ENCODE measurements around the gene IL4R. TPM values are rescaled to one million over a fixed set of nuclear protein-coding genes. Genes with fewer than 3 reads are reported as not detected.

IL4R gene
- total and polyA plus RNA-seq, 7 donors, result 2.1 to 9.6 (median 6.5) TPM

DNA sequence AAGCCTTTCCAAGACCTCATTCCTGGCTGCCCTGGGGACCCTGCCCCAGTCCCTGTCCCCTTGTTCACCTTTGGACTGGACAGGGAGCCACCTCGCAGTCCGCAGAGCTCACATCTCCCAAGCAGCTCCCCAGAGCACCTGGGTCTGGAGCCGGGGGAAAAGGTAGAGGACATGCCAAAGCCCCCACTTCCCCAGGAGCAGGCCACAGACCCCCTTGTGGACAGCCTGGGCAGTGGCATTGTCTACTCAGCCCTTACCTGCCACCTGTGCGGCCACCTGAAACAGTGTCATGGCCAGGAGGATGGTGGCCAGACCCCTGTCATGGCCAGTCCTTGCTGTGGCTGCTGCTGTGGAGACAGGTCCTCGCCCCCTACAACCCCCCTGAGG, 49.5 kb downstream of the IL4R start:
- 86 to 97% (median 93%) methylated on average over 5 of the region's 5 CpGs for WGBS, 3 donors
- ATAC-seq (no peak), DNase-seq (no peak)
- H3K27ac ChIP-seq, result no peak overlapping the region
- H3K9me3 ChIP-seq, result no peaks in the 10 kb centered on the region
- H3K4me3 ChIP-seq, result no peak overlapping the region
- TF ChIP-seq, protein P1, sequence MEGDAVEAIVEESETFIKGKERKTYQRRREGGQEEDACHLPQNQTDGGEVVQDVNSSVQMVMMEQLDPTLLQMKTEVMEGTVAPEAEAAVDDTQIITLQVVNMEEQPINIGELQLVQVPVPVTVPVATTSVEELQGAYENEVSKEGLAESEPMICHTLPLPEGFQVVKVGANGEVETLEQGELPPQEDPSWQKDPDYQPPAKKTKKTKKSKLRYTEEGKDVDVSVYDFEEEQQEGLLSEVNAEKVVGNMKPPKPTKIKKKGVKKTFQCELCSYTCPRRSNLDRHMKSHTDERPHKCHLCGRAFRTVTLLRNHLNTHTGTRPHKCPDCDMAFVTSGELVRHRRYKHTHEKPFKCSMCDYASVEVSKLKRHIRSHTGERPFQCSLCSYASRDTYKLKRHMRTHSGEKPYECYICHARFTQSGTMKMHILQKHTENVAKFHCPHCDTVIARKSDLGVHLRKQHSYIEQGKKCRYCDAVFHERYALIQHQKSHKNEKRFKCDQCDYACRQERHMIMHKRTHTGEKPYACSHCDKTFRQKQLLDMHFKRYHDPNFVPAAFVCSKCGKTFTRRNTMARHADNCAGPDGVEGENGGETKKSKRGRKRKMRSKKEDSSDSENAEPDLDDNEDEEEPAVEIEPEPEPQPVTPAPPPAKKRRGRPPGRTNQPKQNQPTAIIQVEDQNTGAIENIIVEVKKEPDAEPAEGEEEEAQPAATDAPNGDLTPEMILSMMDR (IDR thresholded peaks at IDR 0.05), result no peak
- H3K4me1 ChIP-seq, result no peaks in the 10 kb centered on the region
- peaks cover 0 to 4% (median 0%) of the 10 kb centered on the region in 3 donors for H3K27me3 ChIP-seq (ENCODE audit: insufficient read depth in 3 of 3, low read length in 2 of 3)
- intact Hi-C loops (cut with DNase I), result no loop called here
- peaks cover 0 to 12% of the 10 kb centered on the region in 2 donors for H3K36me3 ChIP-seq (ENCODE audit: insufficient read depth in 1 of 2, low read depth in 1 of 2)

GRCh38 chr16:27363797-27364196, 50.0 kb downstream of the IL4R start:
- ATAC-seq, result no peak

DNA sequence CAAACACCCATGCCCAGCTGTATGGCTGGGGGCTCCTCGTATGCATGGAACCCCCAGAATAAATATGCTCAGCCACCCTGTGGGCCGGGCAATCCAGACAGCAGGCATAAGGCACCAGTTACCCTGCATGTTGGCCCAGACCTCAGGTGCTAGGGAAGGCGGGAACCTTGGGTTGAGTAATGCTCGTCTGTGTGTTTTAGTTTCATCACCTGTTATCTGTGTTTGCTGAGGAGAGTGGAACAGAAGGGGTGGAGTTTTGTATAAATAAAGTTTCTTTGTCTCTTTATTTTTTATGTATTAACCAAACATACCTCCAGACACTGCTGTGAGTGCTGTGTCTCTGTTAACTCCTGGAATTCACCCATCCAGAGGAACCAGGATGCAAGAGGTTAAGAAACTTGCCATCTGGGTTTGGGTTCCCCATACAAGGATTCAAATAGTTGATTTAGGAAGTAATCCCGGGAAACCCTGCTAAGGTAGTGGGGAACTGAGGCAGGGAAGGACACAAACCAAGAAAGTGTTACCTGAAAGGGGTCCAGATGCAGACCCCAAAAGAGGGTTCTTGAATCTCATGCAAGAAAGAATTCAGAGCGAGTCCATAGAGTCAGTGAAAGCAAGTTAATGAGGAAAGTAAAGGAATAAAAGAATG, 50.8 kb downstream of the IL4R start:
- Histone ChIP-seq H3K36me3 (ENCODE audit: insufficient read depth in 1 of 2, low read depth in 1 of 2) (peaks cover 0 to 7% of the 10 kb centered on the region in 2 donors), H3K27ac (no peak overlapping the region), H3K27me3 (ENCODE audit: insufficient read depth in 3 of 3, low read length in 2 of 3) (peaks cover 0 to 4% (median 0%) of the 10 kb centered on the region in 3 donors), H3K9me3 (no peaks in the 10 kb centered on the region), H3K4me3 (no peak overlapping the region), H3K4me1 (no peaks in the 10 kb centered on the region)
- DNase-seq, result no peak
- ATAC-seq, result no peak
- TF ChIP-seq, protein P1 (IDR thresholded peaks at IDR 0.05), result no peak
- 58 to 70% (median 58%) methylated on average over 6 of the region's 6 CpGs for WGBS, 3 donors
- intact Hi-C loops (cut with DNase I), result loop anchor here (5.0 kb wide), 2 partner anchors 187 to 207 kb away; no protein-coding TSS in a partner anchor

More at GRCh38 chr16:27363797-27364196, 50.0 kb downstream of the IL4R start:
- no peaks in the 10 kb centered on the region for H3K4me1 ChIP-seq
- DNase-seq, result no peak
- no peak overlapping the region for H3K4me3 ChIP-seq
- intact Hi-C loops (cut with DNase I), result no loop called here
- H3K9me3 ChIP-seq, result no peaks in the 10 kb centered on the region
- peaks cover 0 to 4% (median 0%) of the 10 kb centered on the region in 3 donors for H3K27me3 ChIP-seq (ENCODE audit: insufficient read depth in 3 of 3, low read length in 2 of 3)
- WGBS, 3 donors, result 56 to 76% (median 63%) methylated on average over 9 of the region's 9 CpGs
- peaks cover 0 to 8% of the 10 kb centered on the region in 2 donors for H3K36me3 ChIP-seq (ENCODE audit: insufficient read depth in 1 of 2, low read depth in 1 of 2)
- TF ChIP-seq, protein P1 (IDR thresholded peaks at IDR 0.05), result no peak
- no peak overlapping the region for H3K27ac ChIP-seq

- Histone ChIP-seq H3K9me3 (no peaks in the 10 kb centered on the region), H3K4me3 (no peak overlapping the region), H3K4me1 (no peaks in the 10 kb centered on the region), H3K36me3 (ENCODE audit: insufficient read depth in 1 of 2, low read depth in 1 of 2) (peaks cover 0 to 7% of the 10 kb centered on the region in 2 donors), H3K27ac (no peak overlapping the region), H3K27me3 (ENCODE audit: insufficient read depth in 3 of 3, low read length in 2 of 3) (peaks cover 0 to 4% (median 0%) of the 10 kb centered on the region in 3 donors)
- ATAC-seq, result no peak
- 83 to 88% (median 85%) methylated on average over 7 of the region's 7 CpGs for WGBS, 3 donors
- TF ChIP-seq, protein P1 (IDR thresholded peaks at IDR 0.05), result no peak
- intact Hi-C loops (cut with DNase I), result loop anchor here (5.0 kb wide), 2 partner anchors 188 to 208 kb away; no protein-coding TSS in a partner anchor
- no peak for DNase-seq
These were observed 51.6 kb downstream of the IL4R start for GRCh38 chr16:27365142-27366089.

All from psoas muscle (tissue), 8 donors.